ENCODE measurements around the gene CCIN. TPM values are rescaled to one million over a fixed set of nuclear protein-coding genes. Genes with fewer than 3 reads are reported as not detected.

CCIN gene
- not detected for total RNA-seq

DNA sequence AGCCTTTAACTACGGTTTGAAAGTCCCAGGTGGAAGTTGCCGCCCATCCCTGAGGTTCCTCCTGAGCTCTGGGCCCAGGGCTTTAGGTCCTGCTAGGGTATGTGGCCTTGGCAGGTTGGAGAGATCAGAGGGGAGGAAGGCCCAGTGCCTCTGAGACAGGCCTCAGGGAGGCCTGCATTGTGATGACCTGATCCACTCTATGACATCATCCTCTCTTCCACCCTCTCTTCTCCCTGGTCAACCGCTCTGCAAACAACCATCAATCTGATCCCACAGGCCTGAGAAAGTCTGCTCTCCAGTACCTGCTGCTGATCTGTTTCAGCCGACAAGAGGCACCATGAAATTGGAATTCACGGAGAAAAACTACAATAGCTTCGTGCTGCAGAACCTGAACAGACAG lies at the start of gene CCIN:
Gene CCIN (plus strand): TSS at position 223 of the 400 bp plus-strand sequence. CDS start 115 bp downstream, at position 338.
- no peak within 1 kb of the TSS for H3K4me3 ChIP-seq
- H3K36me3 ChIP-seq = no peaks in the 10 kb centered on the region
- no peak for DNase-seq (ENCODE audit: low spot score in 2 of 2)
- TF ChIP-seq, protein P1, sequence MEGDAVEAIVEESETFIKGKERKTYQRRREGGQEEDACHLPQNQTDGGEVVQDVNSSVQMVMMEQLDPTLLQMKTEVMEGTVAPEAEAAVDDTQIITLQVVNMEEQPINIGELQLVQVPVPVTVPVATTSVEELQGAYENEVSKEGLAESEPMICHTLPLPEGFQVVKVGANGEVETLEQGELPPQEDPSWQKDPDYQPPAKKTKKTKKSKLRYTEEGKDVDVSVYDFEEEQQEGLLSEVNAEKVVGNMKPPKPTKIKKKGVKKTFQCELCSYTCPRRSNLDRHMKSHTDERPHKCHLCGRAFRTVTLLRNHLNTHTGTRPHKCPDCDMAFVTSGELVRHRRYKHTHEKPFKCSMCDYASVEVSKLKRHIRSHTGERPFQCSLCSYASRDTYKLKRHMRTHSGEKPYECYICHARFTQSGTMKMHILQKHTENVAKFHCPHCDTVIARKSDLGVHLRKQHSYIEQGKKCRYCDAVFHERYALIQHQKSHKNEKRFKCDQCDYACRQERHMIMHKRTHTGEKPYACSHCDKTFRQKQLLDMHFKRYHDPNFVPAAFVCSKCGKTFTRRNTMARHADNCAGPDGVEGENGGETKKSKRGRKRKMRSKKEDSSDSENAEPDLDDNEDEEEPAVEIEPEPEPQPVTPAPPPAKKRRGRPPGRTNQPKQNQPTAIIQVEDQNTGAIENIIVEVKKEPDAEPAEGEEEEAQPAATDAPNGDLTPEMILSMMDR (IDR thresholded peaks at IDR 0.05) = no peak
- no peaks in the 10 kb centered on the region for H3K27me3 ChIP-seq
- H3K27ac ChIP-seq = no peak within 1 kb of the TSS
- peaks cover 0 to 18% of the 10 kb centered on the region in 2 donors for H3K4me1 ChIP-seq
- no peaks in the 10 kb centered on the region for H3K9me3 ChIP-seq
- intact Hi-C loops (cut with DNase I) = loop anchor here (5.0 to 10.0 kb wide), 2 partner anchors 212 to 264 kb away; partner anchors contain the start of genes HRCT1, OR2S2 and SPAAR

DNA sequence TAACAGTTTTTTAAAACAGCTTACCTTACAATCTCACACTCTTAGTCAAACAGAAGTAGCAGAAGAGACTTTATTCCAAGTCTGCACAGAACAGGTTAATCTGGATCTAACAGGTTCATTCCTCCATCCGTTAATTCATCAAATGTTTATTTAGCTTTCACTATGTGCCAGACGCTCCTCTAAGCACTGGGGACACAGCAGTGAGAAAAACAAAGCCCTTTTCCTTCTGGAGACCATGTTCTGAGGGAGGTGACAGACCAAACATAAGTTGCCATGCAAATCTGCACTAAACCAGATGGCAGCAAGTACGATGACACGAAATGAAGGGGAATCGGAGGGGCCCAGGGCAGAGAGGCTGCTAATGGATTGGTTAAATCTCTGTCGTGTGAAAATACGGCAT lies 49.7 kb upstream of the CCIN start:
- no peak overlapping the region for H3K4me3 ChIP-seq
- no peaks in the 10 kb centered on the region for H3K4me1 ChIP-seq
- H3K9me3 ChIP-seq = no peaks in the 10 kb centered on the region
- peaks cover 24 to 49% of the 10 kb centered on the region in 2 donors for H3K36me3 ChIP-seq
- H3K27me3 ChIP-seq = no peaks in the 10 kb centered on the region
- TF ChIP-seq, protein P1 (IDR thresholded peaks at IDR 0.05) = no peak
- DNase-seq (ENCODE audit: low spot score in 2 of 2) = no peak
- H3K27ac ChIP-seq = no peak overlapping the region
- intact Hi-C loops (cut with DNase I) = no loop called here

DNA sequence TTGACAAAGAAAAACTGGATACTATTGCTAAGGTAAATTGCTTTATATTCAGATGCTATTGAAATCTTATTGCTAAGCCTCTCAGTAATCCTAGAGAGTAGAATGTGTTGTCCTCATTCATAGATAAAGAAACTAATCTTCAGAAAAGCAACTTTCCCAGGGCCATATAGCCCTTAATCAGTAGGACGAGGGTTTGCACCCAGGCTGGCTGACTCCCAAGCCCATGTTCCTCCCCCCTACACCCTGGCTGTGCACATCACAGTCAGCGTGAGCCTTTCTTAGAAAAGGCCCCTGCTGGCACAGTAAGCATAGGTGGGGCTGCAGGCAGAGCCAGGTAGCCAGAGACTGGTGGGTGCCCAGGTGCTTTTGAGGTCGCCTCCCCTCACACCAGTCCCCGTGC lies 48.5 kb upstream of the CCIN start:
- Histone ChIP-seq H3K36me3 (peaks cover 24 to 49% of the 10 kb centered on the region in 2 donors), H3K27ac (no peak overlapping the region), H3K27me3 (no peaks in the 10 kb centered on the region), H3K9me3 (no peaks in the 10 kb centered on the region), H3K4me1 (no peaks in the 10 kb centered on the region), H3K4me3 (no peak overlapping the region)
- no peak for DNase-seq (ENCODE audit: low spot score in 2 of 2)
- intact Hi-C loops (cut with DNase I) = no loop called here
- TF ChIP-seq, protein P1 (IDR thresholded peaks at IDR 0.05) = no peak

DNA sequence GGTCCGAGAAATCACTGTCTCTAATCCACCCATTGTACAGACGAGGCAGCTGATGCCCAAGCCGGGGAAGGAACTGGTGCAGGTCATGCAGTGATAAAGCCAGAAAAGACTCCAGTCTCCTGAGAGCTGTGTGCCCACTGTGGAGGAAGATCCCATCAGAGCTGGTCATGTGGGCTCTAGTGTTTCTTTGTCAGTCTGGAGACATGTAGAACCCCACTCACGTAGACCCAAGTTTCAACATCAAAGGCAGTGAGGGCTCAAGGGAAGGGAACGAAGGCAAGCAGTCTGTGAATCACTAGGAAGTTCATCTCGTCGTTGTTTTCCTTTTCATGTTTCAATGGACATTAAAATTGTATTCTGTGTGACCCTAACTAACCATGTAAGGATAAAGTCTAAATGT lies 47.2 kb upstream of the CCIN start:
- TF ChIP-seq, protein P1 (IDR thresholded peaks at IDR 0.05) = no peak
- intact Hi-C loops (cut with DNase I) = no loop called here
- Histone ChIP-seq H3K27ac (no peak overlapping the region), H3K27me3 (no peaks in the 10 kb centered on the region), H3K4me3 (no peak overlapping the region), H3K36me3 (peaks cover 23 to 49% of the 10 kb centered on the region in 2 donors), H3K9me3 (no peaks in the 10 kb centered on the region), H3K4me1 (no peaks in the 10 kb centered on the region)
- DNase-seq (ENCODE audit: low spot score in 2 of 2) = no peak

- H3K4me1 ChIP-seq = no peaks in the 10 kb centered on the region
- no peaks in the 10 kb centered on the region for H3K9me3 ChIP-seq
- TF ChIP-seq, protein P1 (IDR thresholded peaks at IDR 0.05) = no peak
- no peaks in the 10 kb centered on the region for H3K27me3 ChIP-seq
- DNase-seq (ENCODE audit: low spot score in 2 of 2) = no peak
- intact Hi-C loops (cut with DNase I) = no loop called here
- H3K36me3 ChIP-seq = peaks cover 13 to 42% of the 10 kb centered on the region in 2 donors
- no peak overlapping the region for H3K4me3 ChIP-seq
- no peak overlapping the region for H3K27ac ChIP-seq
Measured at GRCh38 chr9:36123515-36123914, 45.7 kb upstream of the CCIN start.

All from ascending aorta (tissue), 2 donors.